ENCODE results near the gene ETV4.

The ETV4 gene

GRCh38 chr17:43572368-43572980 lies 26.3 kb upstream of the ETV4 start:
- no peak for DNase-seq

DNA sequence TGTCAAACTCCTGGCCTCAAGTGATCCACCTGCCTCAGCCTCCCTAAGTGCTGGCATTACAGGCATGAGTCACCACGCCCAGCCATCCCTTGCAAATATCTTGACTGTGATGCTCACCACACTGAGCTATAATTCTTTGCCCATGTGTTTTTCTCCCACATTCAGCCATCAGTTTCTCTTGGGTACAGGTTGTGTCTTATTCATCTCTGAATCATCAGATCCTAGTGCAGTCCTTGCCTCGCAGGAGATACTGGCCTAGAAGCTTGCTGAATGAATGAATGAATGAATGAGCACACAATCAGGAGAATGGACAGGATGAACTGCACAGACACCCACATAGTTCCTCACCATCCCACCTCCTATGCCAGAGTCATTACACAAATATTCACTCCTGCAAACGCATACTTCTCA lies 24.4 kb upstream of the ETV4 start:
- no peak for DNase-seq

DNA sequence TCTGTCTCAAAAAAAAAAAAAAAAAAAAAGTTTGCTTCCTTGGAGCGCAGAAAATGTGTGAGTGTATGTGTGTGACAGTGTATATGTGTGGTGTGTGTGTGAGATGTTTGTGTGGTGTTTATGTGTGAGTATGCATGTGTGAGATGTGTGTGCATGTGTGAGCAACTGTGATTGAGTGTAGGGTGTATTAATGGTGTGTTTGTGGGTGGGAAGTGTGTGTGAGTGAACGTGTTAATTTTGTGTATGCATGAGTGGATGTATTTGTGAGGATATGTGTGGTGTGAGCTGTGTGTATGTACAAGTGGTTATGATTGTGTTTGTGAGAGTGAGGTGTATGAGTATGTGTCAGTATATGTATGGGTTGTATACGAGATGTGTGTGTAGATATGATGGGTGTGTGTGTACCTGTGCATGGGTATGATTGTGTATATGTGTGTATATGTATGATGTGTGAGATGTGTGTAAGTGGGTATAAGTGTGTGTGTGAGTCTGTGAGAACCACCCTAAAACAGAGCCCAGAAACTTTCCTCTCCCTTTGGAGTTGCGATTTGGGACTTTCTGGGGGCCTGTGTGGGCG lies 22.5 kb upstream of the ETV4 start:
- no peak for DNase-seq

GRCh38 chr17:43563600-43564594 lies 17.8 kb upstream of the ETV4 start:
- no peak for DNase-seq

GRCh38 chr17:43562679-43563599 lies 16.8 kb upstream of the ETV4 start:
- no peak for DNase-seq

DNA sequence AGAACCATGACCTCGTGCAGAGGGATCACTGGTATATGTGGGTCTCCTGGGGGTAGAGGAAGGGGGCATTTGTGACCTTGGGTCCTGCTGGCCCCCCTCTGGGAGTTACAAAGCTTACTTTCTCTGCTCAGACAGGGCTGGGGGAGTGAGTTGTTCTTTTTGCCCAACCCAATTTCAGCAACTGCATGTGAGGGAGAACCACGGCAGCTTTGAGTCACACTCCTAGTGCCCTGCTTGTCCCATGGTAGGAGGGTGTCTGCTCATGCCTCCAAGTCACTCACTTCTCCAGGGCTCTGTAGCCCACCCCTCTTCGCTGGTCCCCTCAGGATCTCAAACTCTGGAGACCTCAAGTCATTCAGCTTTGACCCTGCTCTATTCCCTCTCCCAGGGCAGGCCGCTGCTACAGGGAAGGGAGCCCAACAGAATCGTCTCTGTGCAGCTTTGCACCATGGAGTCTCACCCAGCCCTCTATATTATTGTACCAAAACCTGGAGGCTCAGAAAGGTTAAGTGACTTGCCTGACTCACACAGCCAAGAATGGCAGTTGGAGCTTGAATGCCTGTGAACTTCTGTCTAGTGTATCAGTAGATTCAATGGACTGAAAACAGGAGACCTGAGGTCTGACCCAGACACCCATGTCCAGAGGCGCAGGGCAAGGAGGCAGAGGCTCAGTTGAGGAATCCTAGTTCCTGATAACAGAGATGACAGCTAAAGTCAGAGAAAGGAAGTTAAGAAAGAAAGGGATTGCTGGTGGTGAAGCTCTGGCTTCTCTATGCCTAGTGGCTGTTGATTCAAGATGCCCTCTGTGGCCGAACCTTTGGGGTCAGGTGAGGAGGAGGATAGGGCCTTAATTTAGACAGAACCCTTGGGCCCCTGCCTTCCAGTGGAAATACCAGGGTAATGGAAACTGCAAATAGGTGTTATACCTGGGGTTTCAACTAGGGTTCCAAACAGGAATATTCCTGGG lies 14.6 kb upstream of the ETV4 start:
- no peak for DNase-seq

DNA sequence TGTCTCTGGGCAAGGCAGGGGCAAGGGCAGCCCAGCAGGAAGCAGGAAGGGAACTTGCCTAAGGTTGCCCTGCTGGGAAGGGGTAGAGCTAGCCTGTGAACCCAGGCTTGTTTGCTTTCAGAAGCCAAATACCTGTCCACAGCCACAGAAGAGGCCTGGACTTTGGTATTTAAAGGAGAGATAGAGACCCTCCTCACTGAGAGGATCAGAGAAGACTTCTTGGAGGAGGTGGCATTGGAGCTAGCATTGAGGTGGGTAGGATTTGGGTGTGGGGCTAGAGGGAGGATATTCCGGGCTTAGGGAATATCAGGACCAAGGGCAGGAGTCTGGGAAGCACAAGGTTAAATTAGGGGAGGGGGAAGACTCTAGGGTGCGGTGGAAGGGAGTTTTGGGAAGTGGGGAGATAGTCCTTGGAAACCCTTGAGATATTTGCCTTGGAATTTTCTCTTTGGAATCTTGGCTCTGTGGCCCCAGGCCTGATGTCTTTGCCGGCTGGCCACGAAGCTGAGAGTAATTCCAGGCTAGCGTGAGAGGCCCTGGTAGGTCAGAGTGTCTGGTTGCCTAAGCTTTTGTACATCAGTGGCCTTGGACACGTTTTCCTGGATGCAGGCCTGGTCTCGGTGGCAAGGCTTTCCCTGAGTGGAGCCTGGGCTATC lies 13.1 kb upstream of the ETV4 start:
- no peak for DNase-seq

DNA sequence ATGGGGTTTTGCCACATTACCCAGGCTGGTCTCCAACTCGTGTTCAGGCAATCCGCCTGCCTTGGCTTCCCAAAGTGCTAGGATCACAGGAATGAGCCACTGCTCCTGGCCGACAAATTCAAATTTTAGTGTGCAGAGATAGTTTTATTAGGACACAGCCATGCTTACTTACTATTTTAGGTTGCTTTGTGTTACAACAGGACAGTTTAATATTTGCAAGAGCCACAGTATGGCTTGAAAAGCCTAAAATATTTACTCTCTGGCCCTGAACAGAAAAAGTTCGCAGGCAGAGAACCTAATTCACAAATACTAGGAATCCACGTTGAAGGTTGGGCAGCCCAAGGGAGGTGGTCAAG lies 12.6 kb upstream of the ETV4 start:
- no peak for DNase-seq

DNA sequence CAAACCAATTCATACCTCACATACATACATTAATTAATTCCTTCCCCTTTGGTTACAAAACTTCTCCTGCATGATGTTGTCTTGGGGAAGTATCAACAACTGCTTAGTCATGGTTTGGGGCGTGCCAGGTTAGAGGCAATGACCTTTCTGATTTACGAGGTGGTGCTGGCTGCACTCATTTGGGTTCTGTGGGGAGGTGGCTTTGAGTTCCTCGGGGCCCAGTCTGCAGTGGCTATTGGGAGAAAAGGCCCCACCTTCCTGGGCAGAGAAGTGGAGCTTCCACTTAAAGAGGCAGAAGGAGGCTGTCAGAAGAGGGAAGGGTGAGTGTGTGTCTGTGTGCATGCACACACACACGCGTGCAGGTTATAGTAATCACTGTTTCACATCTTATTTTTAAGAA lies 10.2 kb upstream of the ETV4 start:
- no peak for DNase-seq

- DNase-seq: no peak
Observed at GRCh38 chr17:43554857-43555256, 8.7 kb upstream of the ETV4 start.

DNA sequence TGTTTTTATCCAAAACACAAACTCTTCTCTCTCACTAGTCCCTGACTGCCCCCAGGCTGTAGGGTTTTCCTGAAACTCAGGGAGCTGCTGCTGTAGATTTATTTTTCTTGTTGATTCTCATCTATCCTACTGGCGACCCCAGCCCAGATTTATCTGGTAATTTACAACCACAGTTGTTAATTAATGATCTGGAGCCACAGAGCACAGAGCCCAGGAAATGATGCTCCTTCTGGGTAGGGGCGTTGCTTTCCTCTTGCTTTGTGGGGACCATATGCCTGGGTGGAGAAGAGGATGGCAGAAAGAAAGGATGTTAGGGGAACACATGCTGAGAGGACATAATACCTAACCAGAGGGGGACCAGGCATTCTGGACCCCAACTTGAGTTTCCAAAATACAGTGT lies 7.4 kb upstream of the ETV4 start:
- no peak for DNase-seq

DNA sequence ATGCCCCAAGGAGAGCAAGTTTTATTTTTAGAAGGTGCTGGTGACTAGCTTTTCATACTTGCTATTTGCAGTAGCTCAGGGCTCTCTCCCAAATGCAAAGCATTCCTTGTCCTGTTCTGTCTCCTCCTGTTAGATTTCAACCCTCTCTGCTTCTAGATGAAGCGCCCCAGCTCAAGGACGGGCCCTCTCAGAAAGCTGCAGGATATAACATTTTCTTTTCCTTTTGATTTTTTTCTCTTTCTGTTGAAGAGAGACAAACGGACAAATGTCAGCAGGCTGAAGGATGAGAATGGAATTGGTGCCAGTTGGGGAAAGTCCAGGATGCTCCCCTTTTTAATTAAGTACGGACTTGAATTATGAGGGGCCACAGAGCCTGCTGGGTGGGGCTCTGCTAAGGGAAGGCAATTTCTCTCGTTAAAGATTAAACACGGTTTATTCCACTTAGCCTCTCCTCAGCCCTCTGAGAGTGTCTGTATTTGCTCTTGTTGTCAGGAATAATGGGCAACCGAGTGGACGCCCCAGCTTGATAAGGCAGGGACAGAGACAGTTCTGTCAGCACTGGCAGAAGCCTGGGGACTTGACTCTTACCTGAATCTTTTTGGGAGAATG lies 6.2 kb upstream of the ETV4 start:
- no peak for DNase-seq

DNA sequence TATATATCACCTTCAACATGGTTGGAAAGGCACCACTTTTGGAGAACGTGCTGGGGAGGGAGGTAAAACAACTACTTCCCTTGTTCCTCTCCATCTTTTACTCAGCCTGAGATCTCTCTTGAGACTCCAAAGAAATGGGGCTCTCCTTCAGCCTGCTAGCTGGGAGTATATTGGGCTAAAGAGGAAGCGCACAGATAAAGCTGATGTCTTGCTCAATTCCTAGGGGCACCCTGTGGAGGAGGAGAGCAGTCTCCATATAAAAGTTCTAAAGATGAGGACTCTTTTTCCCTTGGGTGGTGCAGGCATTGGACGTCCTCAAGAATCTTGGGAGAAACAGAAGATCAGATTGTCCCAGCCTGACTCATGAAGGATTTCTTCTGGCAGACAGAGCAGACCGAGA lies 4.6 kb upstream of the ETV4 start:
- no peak for DNase-seq

- no peak for DNase-seq
Observed at GRCh38 chr17:43549496-43549895, 3.4 kb upstream of the ETV4 start.

GRCh38 chr17:43548689-43549379 lies 2.7 kb upstream of the ETV4 start:
- no peak for DNase-seq

DNA sequence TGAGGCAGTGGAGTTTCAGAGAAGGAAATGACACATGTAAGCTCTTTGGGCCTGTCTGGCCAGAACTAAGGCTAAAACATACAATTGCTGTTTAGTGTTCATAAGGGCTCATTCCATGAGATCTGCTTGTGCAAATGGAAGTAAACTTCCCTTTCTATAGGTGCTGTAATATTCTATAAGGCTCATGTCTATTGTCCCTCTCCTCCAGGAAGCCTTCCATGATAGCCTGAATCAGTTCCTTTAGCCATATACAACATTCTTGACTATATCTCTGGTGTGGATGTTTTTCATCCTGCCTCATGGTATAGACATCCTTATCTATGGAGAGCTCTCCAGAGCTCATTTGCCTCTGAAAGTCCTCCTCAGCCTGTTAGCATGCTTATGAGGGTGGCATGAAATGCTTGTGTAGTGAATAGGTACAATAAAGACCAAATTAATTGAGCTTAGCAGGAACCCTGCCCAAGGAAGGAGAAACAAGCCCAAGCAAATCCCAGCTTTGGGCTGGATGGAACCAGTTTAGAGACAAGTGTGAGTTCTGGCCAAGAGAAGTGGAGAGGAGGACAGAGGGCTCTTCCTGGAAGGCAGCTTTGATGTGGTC lies 1.6 kb upstream of the ETV4 start:
- no peak for DNase-seq

GRCh38 chr17:43547189-43547550 lies 1.0 kb upstream of the ETV4 start:
- no peak for DNase-seq

DNA sequence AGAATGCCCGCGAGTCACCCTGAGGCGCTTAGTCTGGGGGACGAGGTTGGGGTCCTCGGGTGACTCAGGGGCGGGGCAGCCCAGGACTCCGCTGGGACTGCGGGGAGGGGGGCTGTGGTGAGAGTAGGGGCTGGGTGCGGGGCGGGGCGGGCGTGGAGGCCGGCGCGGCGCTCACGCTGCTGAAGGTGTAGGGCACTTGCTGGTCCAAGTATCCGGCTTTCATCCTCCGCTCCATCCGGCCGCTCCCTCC lies 832 bp downstream of the ETV4 start:
- no peak for DNase-seq

GRCh38 chr17:43543771-43544575 lies 2.2 kb downstream of the ETV4 start:
- DNase-seq: no peak
